ENCODE measurements around the gene DEPP1. TPM values are rescaled to one million over a fixed set of nuclear protein-coding genes. Genes with fewer than 3 reads are reported as not detected.
A peak's percentile ranks its signal among the peaks of the same experiment; 100 is the strongest.

DEPP1 gene
- total and polyA plus RNA-seq, 10 of the 15 experiments (the other 5 are each of a cell fraction or from before 2014, with no cell fraction given) = 1.7 to 12.1 (median 7.3) TPM

- TF ChIP-seq SPI1 (IDR thresholded peaks at IDR 0.05; ENCODE audit: borderline replicate concordance, insufficient read depth, low read depth, low read length) (no peak), RELA (IDR thresholded peaks at IDR 0.05; ENCODE audit: borderline replicate concordance, partially characterized antibody) (peak; percentile 61), KDM1A (IDR thresholded peaks at IDR 0.05; ENCODE audit: borderline replicate concordance) (no peak), KAT2A (conservative IDR thresholded peaks at IDR 0.05; ENCODE audit: control insufficient read depth, low read depth, low read length) (no peak), ZNF687 (IDR thresholded peaks at IDR 0.05) (peak; percentile 86), KLF5 (IDR thresholded peaks at IDR 0.05; ENCODE audit: partially characterized antibody) (no peak), CBX3 (IDR thresholded peaks at IDR 0.05; ENCODE audit: borderline replicate concordance, low read depth) (no peak), NR2F1 (conservative IDR thresholded peaks at IDR 0.05) (peak; percentile 87), E2F4 (IDR thresholded peaks at IDR 0.05; ENCODE audit: low read depth, low read length) (no peak), ZZZ3 (IDR thresholded peaks at IDR 0.05; ENCODE audit: control insufficient read depth, insufficient read length, low read depth) (no peak), MLLT1 (IDR thresholded peaks at IDR 0.05) (no peak), TCF3 (IDR thresholded peaks at IDR 0.05; ENCODE audit: borderline replicate concordance, insufficient read depth, low read depth, low read length) (peak; percentile 35; the same call in 1 of the 2 replicates), FOXM1 (IDR thresholded peaks at IDR 0.05; ENCODE audit: low read depth, low read length) (no peak), RUNX3 (IDR thresholded peaks at IDR 0.05; ENCODE audit: low read length) (peak; percentile 80), RELB (IDR thresholded peaks at IDR 0.05; ENCODE audit: low read depth) (no peak), IRF4 (IDR thresholded peaks at IDR 0.05; ENCODE audit: low read depth, low read length) (no peak), ZNF384 (IDR thresholded peaks at IDR 0.05; ENCODE audit: borderline replicate concordance, low read depth, low read length) (no peak)
Observed at GRCh38 chr10:45000752-45001380, 22.3 kb upstream of the DEPP1 start, which contains the start of gene ZNF22 (continued).
